H1 (cell line): ENCODE measurements around the gene GRK6.

Experiments
- CBX8 ChIP-seq: fragments of 300-800, 300-1000 bp; sonication (generic); IDR thresholded peaks from 2 replicates; pipeline ENCODE4 v1.7.1; 2016; ENCODE audit warnings: low read depth, low read length, borderline replicate concordance
- POLR2AphosphoS5 ChIP-seq: IDR thresholded peaks from 2 replicates; pipeline ENCODE4 v1.6.1; 2011; ENCODE audit warnings: low read depth, low read length
- SP1 ChIP-seq: IDR thresholded peaks from 2 replicates; pipeline ENCODE4 v1.6.1; 2011; ENCODE audit warnings: low read depth, low read length
- SP2 ChIP-seq: IDR thresholded peaks from 2 replicates; pipeline ENCODE4 v1.6.1; 2012; ENCODE audit warnings: mild to moderate bottlenecking, low read length, inconsistent platforms
- TAF1 ChIP-seq: IDR thresholded peaks from 2 replicates; pipeline ENCODE4 v1.6.1; 2011; ENCODE audit warnings: mild to moderate bottlenecking, low read depth, low read length
- TF ChIP-seq, protein P1 (sequence below), 3 experiments: IDR thresholded peaks; 1 replicate in 2 of 3; 2 replicates in 1 of 3; pipeline versions ENCODE4 v1.5.1 to v1.6.1; 2011; ENCODE audit warnings: low read length in 3 of 3, mild to moderate bottlenecking in 3 of 3, inconsistent platforms in 2 of 3, low read depth in 1 of 3, moderate library complexity in 1 of 3; ENCODE audit not compliant: insufficient read depth in 1 of 3; ENCODE audit errors: control extremely low read depth in 1 of 3
- TF ChIP-seq, protein P2 (sequence below): IDR thresholded peaks from 2 replicates; pipeline ENCODE4 v1.6.1; 2012; ENCODE audit warnings: inconsistent platforms

DNA sequence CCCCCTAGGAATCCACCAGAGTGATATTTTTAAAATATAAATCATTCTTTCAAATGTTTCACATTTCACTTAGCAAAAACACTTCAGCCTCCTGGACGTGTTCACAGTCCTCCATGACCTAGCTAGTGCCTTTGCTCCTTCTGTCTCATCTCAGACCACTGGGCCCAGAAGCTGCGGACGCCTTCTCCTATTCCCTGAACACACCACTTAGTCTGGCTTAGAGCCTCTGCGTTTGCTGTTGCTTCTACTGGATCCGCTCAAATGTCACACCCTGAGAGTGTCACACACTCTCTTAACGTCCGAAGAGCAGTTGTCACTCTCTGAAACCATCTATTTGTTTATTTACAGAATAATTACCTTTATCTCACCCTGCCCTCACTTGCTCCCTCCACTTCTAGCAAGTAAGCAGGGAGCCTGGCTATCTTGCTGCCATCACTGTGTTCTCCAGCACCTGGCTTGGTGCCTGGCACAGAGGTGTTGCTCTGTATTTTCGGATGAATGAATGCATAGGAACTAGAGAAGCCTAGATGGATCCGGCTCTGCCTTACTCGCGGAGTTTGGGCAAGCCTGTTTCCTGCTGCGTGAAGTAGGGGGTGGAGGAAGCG, 1.2 kb upstream of the GRK6 start:
- TF ChIP-seq SP1 (no peak), TAF1 (no peak), SP2 (no peak), CBX8 (no peak), POLR2AphosphoS5 (no peak)
- TF ChIP-seq, protein P1, sequence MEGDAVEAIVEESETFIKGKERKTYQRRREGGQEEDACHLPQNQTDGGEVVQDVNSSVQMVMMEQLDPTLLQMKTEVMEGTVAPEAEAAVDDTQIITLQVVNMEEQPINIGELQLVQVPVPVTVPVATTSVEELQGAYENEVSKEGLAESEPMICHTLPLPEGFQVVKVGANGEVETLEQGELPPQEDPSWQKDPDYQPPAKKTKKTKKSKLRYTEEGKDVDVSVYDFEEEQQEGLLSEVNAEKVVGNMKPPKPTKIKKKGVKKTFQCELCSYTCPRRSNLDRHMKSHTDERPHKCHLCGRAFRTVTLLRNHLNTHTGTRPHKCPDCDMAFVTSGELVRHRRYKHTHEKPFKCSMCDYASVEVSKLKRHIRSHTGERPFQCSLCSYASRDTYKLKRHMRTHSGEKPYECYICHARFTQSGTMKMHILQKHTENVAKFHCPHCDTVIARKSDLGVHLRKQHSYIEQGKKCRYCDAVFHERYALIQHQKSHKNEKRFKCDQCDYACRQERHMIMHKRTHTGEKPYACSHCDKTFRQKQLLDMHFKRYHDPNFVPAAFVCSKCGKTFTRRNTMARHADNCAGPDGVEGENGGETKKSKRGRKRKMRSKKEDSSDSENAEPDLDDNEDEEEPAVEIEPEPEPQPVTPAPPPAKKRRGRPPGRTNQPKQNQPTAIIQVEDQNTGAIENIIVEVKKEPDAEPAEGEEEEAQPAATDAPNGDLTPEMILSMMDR (IDR thresholded peaks at IDR 0.05; ENCODE audit: control extremely low read depth in 1 of 3, insufficient read depth in 1 of 3, low read depth in 1 of 3, low read length in 3 of 3), result no peak
- TF ChIP-seq, protein P2, sequence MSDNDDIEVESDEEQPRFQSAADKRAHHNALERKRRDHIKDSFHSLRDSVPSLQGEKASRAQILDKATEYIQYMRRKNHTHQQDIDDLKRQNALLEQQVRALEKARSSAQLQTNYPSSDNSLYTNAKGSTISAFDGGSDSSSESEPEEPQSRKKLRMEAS, result no peak
